ENCODE measurements around the gene PMM2.
A peak's percentile ranks its signal among the peaks of the same experiment; 100 is the strongest.

Gene PMM2

DNA sequence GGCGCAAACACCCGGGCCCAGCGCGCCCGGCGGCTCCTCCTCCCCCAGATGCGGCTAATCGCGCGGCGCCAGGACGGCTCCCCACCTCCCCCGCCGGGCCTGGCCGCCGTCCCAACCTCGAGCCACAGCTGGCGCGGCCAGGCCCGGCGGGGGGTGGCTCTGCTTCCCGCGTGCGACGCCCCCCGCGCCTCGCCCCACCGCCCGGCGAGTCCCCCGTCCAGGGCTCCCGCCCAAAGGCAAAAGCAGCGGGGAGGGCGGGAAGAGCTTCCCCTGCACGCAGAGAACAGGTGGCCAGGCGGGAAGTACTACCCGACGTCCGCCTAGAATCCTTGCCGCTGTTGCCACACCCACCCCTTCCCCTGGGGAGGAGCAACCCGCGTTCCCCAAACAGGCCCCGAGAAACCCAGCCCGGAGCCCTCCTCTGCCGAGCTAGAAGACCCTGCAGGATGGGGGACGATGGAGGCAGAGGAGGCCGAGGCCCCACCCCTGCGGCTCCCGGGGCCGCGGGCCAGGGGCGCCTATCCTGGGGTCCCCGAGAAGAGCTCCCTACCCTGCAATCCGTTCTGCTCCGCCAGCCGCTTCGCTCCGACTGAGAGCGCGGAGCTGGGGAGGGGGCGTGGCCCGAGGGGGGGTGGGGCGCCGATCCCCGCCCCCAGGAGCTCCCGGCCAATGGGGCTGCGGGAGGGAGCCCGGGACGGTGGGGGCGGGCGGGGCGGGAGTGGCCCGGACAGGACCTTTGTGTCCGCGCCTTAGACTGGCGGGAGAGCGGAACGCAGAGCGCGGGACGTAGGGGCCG is 71.0 kb downstream of the PMM2 start, which contains the start of gene CARHSP1 (continued):
- TF ChIP-seq, protein P1, sequence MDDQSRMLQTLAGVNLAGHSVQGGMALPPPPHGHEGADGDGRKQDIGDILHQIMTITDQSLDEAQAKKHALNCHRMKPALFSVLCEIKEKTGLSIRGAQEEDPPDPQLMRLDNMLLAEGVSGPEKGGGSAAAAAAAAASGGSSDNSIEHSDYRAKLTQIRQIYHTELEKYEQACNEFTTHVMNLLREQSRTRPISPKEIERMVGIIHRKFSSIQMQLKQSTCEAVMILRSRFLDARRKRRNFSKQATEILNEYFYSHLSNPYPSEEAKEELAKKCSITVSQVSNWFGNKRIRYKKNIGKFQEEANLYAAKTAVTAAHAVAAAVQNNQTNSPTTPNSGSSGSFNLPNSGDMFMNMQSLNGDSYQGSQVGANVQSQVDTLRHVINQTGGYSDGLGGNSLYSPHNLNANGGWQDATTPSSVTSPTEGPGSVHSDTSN (CRISPR knock-in tag; IDR thresholded peaks at IDR 0.05), result peak; percentile 91
- no peak for TF ChIP-seq ZNF248 (tag by site-specific recombination; IDR thresholded peaks at IDR 0.05)
- peak; percentile 98 for TF ChIP-seq KLF9 (tag by site-specific recombination; IDR thresholded peaks at IDR 0.05; ENCODE audit: low read depth)
- no peak for TF ChIP-seq ZNF654 (tag by site-specific recombination; IDR thresholded peaks at IDR 0.05; ENCODE audit: low read depth)
- no peak; the same call in 1 of the 2 replicates for TF ChIP-seq ZNF501 (tag by site-specific recombination; IDR thresholded peaks at IDR 0.05)
- TF ChIP-seq OVOL3 (tag by site-specific recombination; IDR thresholded peaks at IDR 0.05), result 0 out of 2 replicates have a peak, but pooled peaks have one; percentile 33

DNA sequence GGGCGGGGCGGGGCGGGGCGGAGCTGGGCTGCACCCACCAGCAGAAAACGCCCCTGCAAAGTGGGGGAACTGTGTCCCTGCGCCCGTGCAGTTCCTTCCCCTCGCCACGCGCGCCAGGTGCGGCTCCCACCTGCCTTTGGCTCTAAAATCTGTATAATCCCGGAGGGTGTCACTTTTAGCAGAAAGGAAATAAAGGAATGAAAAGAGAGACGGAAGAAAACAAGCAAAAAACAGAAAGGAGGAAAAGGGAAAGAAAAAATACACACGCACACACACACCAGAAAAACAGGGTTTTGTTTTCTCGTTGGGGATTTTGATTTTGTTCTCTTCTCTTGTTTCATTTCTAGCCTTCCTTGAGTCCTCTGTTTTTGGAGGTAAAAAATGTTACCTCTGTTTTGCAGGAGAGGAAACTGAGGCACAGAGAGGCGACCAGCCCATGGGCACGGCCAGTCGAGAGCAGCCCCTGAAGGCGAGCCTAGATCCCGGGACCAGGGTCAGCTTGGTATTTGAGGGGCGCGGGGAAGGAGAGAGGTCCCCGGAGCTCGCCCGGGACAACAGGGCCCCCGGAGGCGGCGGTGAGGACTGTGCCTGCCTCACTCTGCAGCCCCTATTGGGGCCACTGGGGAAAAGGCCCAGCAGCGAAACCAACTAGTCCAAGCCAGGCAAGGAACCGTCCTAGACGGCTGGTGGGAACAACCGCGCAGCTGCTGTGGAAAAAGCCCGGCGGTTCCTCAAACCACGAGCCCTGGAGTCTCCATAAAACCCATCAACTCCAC is 71.8 kb downstream of the PMM2 start:
- Histone ChIP-seq H3K4me1 (ENCODE audit: control insufficient read depth, insufficient read depth, low read length) (peaks cover 7% of the 10 kb centered on the region), H3K9me3 (ENCODE audit: control insufficient read depth, insufficient read depth, low read depth, low read length) (no peaks in the 10 kb centered on the region), H3K36me3 (ENCODE audit: control insufficient read depth in 2 of 2, insufficient read depth in 1 of 2, low read length in 2 of 2) (peaks cover 0 to 8% of the 10 kb centered on the region in 2 experiments; a peak in 2 of 3 replicates), H3K27ac (ENCODE audit: extremely low read depth, low read depth, low read length) (no peak overlapping the region; the same call in 1 of the 2 replicates), H3K4me3 (ENCODE audit: low read depth, low read length) (peak overlapping the region; percentile 45)
- CTCF ChIA-PET, result interaction anchor here (0.6 to 4.5 kb wide), 5 partner anchors 10 to 103 kb away, joined by 3 to 30 read pairs (median 3); partner anchors contain the start of gene LITAFD
- POLR2A ChIA-PET, result interaction anchor here (0.6 to 2.4 kb wide), 19 partner anchors 9 to 222 kb away, joined by 3 to 21 read pairs (median 4); partner anchors contain the start of genes ABAT, HAPSTR1, PMM2 and TMEM186
- TF ChIP-seq, protein P2, sequence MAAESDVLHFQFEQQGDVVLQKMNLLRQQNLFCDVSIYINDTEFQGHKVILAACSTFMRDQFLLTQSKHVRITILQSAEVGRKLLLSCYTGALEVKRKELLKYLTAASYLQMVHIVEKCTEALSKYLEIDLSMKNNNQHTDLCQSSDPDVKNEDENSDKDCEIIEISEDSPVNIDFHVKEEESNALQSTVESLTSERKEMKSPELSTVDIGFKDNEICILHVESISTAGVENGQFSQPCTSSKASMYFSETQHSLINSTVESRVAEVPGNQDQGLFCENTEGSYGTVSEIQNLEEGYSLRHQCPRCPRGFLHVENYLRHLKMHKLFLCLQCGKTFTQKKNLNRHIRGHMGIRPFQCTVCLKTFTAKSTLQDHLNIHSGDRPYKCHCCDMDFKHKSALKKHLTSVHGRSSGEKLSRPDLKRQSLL (tag by site-specific recombination; IDR thresholded peaks at IDR 0.05), result peak; percentile 57; the same call in 1 of the 2 replicates
- TF ChIP-seq ZNF426 (tag by site-specific recombination; IDR thresholded peaks at IDR 0.05) (no peak), KLF1 (tag by site-specific recombination; IDR thresholded peaks at IDR 0.05) (peak; percentile 9; the same call in 1 of the 2 replicates), TRIM28 (IDR thresholded peaks at IDR 0.05; ENCODE audit: borderline replicate concordance, low read length) (no peak), ZFHX2 (tag by site-specific recombination; conservative IDR thresholded peaks at IDR 0.05) (peak; percentile 56), EGR2 (tag by site-specific recombination; IDR thresholded peaks at IDR 0.05; ENCODE audit: low read depth) (peak; percentile 49), ZNF155 (tag by site-specific recombination; IDR thresholded peaks at IDR 0.05) (no peak), ZBTB8A (tag by site-specific recombination; IDR thresholded peaks at IDR 0.05) (peak; percentile 70), ZNF202 (tag by site-specific recombination; IDR thresholded peaks at IDR 0.05; ENCODE audit: borderline replicate concordance) (no peak), ZNF624 (tag by site-specific recombination; IDR thresholded peaks at IDR 0.05) (no peak), KLF10 (tag by site-specific recombination; IDR thresholded peaks at IDR 0.05) (no peak), ZNF211 (tag by site-specific recombination; IDR thresholded peaks at IDR 0.05; ENCODE audit: low read depth) (no peak)
- TF ChIP-seq, protein P3, sequence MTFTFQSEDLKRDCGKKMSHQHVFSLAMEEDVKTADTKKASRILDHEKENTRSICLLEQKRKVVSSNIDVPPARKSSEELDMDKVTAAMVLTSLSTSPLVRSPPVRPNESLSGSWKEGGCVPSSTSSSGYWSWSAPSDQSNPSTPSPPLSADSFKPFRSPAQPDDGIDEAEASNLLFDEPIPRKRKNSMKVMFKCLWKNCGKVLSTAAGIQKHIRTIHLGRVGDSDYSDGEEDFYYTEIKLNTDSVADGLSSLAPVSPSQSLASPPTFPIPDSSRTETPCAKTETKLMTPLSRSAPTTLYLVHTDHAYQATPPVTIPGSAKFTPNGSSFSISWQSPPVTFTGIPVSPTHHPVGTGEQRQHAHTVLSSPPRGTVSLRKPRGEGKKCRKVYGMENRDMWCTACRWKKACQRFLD (tag by site-specific recombination; IDR thresholded peaks at IDR 0.05), result no peak
- TF ChIP-seq, protein P4, sequence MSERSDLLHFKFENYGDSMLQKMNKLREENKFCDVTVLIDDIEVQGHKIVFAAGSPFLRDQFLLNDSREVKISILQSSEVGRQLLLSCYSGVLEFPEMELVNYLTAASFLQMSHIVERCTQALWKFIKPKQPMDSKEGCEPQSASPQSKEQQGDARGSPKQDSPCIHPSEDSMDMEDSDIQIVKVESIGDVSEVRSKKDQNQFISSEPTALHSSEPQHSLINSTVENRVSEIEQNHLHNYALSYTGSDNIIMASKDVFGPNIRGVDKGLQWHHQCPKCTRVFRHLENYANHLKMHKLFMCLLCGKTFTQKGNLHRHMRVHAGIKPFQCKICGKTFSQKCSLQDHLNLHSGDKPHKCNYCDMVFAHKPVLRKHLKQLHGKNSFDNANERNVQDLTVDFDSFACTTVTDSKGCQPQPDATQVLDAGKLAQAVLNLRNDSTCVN (tag by site-specific recombination; optimal IDR thresholded peaks at IDR 0.05), result peak; percentile 24
- TF ChIP-seq, protein P5, sequence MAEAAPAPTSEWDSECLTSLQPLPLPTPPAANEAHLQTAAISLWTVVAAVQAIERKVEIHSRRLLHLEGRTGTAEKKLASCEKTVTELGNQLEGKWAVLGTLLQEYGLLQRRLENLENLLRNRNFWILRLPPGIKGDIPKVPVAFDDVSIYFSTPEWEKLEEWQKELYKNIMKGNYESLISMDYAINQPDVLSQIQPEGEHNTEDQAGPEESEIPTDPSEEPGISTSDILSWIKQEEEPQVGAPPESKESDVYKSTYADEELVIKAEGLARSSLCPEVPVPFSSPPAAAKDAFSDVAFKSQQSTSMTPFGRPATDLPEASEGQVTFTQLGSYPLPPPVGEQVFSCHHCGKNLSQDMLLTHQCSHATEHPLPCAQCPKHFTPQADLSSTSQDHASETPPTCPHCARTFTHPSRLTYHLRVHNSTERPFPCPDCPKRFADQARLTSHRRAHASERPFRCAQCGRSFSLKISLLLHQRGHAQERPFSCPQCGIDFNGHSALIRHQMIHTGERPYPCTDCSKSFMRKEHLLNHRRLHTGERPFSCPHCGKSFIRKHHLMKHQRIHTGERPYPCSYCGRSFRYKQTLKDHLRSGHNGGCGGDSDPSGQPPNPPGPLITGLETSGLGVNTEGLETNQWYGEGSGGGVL (tag by site-specific recombination; IDR thresholded peaks at IDR 0.05), result peak; percentile 48; the same call in 1 of the 2 replicates
- TF ChIP-seq, protein P6, sequence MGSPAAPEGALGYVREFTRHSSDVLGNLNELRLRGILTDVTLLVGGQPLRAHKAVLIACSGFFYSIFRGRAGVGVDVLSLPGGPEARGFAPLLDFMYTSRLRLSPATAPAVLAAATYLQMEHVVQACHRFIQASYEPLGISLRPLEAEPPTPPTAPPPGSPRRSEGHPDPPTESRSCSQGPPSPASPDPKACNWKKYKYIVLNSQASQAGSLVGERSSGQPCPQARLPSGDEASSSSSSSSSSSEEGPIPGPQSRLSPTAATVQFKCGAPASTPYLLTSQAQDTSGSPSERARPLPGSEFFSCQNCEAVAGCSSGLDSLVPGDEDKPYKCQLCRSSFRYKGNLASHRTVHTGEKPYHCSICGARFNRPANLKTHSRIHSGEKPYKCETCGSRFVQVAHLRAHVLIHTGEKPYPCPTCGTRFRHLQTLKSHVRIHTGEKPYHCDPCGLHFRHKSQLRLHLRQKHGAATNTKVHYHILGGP (tag by site-specific recombination; IDR thresholded peaks at IDR 0.05), result no peak
- TF ChIP-seq, protein P7, sequence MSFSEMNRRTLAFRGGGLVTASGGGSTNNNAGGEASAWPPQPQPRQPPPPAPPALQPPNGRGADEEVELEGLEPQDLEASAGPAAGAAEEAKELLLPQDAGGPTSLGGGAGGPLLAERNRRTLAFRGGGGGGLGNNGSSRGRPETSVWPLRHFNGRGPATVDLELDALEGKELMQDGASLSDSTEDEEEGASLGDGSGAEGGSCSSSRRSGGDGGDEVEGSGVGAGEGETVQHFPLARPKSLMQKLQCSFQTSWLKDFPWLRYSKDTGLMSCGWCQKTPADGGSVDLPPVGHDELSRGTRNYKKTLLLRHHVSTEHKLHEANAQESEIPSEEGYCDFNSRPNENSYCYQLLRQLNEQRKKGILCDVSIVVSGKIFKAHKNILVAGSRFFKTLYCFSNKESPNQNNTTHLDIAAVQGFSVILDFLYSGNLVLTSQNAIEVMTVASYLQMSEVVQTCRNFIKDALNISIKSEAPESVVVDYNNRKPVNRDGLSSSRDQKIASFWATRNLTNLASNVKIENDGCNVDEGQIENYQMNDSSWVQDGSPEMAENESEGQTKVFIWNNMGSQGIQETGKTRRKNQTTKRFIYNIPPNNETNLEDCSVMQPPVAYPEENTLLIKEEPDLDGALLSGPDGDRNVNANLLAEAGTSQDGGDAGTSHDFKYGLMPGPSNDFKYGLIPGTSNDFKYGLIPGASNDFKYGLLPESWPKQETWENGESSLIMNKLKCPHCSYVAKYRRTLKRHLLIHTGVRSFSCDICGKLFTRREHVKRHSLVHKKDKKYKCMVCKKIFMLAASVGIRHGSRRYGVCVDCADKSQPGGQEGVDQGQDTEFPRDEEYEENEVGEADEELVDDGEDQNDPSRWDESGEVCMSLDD (tag by site-specific recombination; IDR thresholded peaks at IDR 0.05), result no peak
